ENCODE data around the gene BORA.

DNA sequence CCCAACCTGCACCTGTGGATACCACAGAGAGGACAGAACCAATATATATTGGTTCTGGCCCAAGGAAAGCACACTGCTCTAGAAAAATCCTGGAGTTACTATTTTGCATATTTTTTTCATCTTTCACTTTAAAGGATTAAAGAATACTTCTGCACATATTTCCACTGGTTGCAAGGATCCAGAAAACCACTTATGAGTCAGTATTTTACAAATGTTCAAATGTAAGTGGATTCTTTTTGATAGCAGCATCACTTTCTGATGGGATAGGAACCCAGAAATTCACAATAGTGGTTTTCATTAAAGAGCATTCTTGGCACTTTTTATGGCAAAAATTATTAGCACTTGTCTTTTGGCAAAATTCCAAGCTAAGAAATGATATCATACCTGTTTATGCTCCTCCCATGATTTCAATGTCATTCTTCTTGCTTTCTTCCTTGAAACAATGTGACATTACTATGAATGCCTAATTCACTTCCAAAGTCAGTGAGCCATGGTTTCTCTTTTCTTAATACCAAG lies 38.5 kb upstream of the BORA start:
- TF ChIP-seq RCOR1 (conservative IDR thresholded peaks at IDR 0.05; ENCODE audit: low read depth, low read length) (no peak), ESRRA (IDR thresholded peaks at IDR 0.05; ENCODE audit: low read length) (no peak), CREB1 (IDR thresholded peaks at IDR 0.05; ENCODE audit: low read depth) (no peak), JUND (IDR thresholded peaks at IDR 0.05; ENCODE audit: low read depth, low read length) (no peak), EZH2 (IDR thresholded peaks at IDR 0.05; ENCODE audit: borderline replicate concordance, control insufficient read depth, low read depth, low read length) (no peak), FOS (IDR thresholded peaks at IDR 0.05; ENCODE audit: borderline replicate concordance, extremely low read depth, insufficient read length) (no peak), ZNF384 (IDR thresholded peaks at IDR 0.05; ENCODE audit: borderline replicate concordance, low read depth, low read length) (no peak), RFX5 (IDR thresholded peaks at IDR 0.05; ENCODE audit: low read depth, low read length) (no peak)
- TF ChIP-seq, protein P1, sequence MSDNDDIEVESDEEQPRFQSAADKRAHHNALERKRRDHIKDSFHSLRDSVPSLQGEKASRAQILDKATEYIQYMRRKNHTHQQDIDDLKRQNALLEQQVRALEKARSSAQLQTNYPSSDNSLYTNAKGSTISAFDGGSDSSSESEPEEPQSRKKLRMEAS (IDR thresholded peaks at IDR 0.05; ENCODE audit: low read depth, low read length) = no peak
